Hematopoietic multipotent progenitor cell treated with erythropoietin and hydrocortisone succinate and interleukin-3 and kit ligand, for 4 days (in vitro differentiated cells): ENCODE measurements around the gene SLC38A11.

Experiments used
- DNase-seq: peaks from one replicate; pipeline ENCODE4 v3.0.0-alpha.2; 2015

SLC38A11 gene

GRCh38 chr2:164913640-164914350 lies 41.5 kb downstream of the SLC38A11 start:
- DNase-seq: peak; percentile 81

GRCh38 chr2:164913011-164913410 lies 42.3 kb downstream of the SLC38A11 start:
- no peak for DNase-seq

GRCh38 chr2:164911832-164912231 lies 43.5 kb downstream of the SLC38A11 start:
- DNase-seq: no peak

GRCh38 chr2:164910101-164910899 lies 45.0 kb downstream of the SLC38A11 start:
- DNase-seq: peak; percentile 87

- DNase-seq: no peak
These were observed 48.4 kb downstream of the SLC38A11 start for GRCh38 chr2:164906947-164907346.

GRCh38 chr2:164905307-164905706 lies 50.0 kb downstream of the SLC38A11 start:
- DNase-seq: no peak

GRCh38 chr2:164903951-164904350 lies 51.4 kb downstream of the SLC38A11 start:
- DNase-seq: peak; percentile 65

- DNase-seq: peak; percentile 74
These were observed 52.1 kb downstream of the SLC38A11 start for GRCh38 chr2:164903204-164903603.

GRCh38 chr2:164899121-164899520 lies 56.2 kb downstream of the SLC38A11 start:
- no peak for DNase-seq

GRCh38 chr2:164898475-164898874 lies 56.9 kb downstream of the SLC38A11 start:
- peak; percentile 82 for DNase-seq

- DNase-seq: no peak
These were observed 57.7 kb downstream of the SLC38A11 start for GRCh38 chr2:164897469-164898260.

GRCh38 chr2:164896634-164897355 lies 58.5 kb downstream of the SLC38A11 start:
- DNase-seq: peak; percentile 60

GRCh38 chr2:164896226-164896625 lies 59.1 kb downstream of the SLC38A11 start:
- no peak for DNase-seq

- no peak for DNase-seq
These were observed 63.9 kb downstream of the SLC38A11 start for GRCh38 chr2:164891460-164891859.

- peak; percentile 83 for DNase-seq
These were observed 64.8 kb downstream of the SLC38A11 start for GRCh38 chr2:164890544-164890943.

GRCh38 chr2:164888592-164888991 lies 66.7 kb downstream of the SLC38A11 start:
- DNase-seq: no peak

- no peak for DNase-seq
These were observed 67.7 kb downstream of the SLC38A11 start for GRCh38 chr2:164887434-164888144.

GRCh38 chr2:164882276-164882675 lies 73.0 kb downstream of the SLC38A11 start:
- DNase-seq: no peak

- DNase-seq: no peak
These were observed 73.8 kb downstream of the SLC38A11 start for GRCh38 chr2:164881524-164881923.

GRCh38 chr2:164879901-164880535 lies 75.3 kb downstream of the SLC38A11 start:
- no peak for DNase-seq

- DNase-seq: no peak
These were observed 77.4 kb downstream of the SLC38A11 start for GRCh38 chr2:164877927-164878326.

- DNase-seq: no peak
These were observed 78.2 kb downstream of the SLC38A11 start for GRCh38 chr2:164877169-164877568.
